Lower lobe of right lung (tissue), 2 donors: ENCODE data around the gene ITGA2. TPM values are rescaled to one million over a fixed set of nuclear protein-coding genes. Genes with fewer than 3 reads are reported as not detected.
A peak's percentile ranks its signal among the peaks of the same experiment; 100 is the strongest.

ENCODE experiments used
- ATAC-seq, 2 donors: fragments of 200-7000 bp; cut with Tn5 transposase; one replicate each; pipeline ENCODE4 v1.9.1; 2020 to 2022; ENCODE audit warnings: mild to moderate bottlenecking in 2 of 2, moderate library complexity in 2 of 2
- DNase-seq: peaks from one replicate; pipeline ENCODE4 v3.0.0-alpha.2; 2020
- H3K27ac ChIP-seq: fragments of 200-600 bp; one replicate; pipeline ENCODE4 v1.8.0; 2022
- H3K27me3 ChIP-seq: fragments of 200-600 bp; one replicate; pipeline ENCODE4 v1.8.0; 2022; ENCODE audit warnings: low read depth
- H3K36me3 ChIP-seq: fragments of 200-600 bp; one replicate; pipeline ENCODE4 v1.8.0; 2022; ENCODE audit warnings: mild to moderate bottlenecking
- H3K4me1 ChIP-seq: fragments of 200-600 bp; one replicate; pipeline ENCODE4 v1.8.0; 2022
- H3K4me3 ChIP-seq: fragments of 200-600 bp; one replicate; pipeline ENCODE4 v1.8.0; 2022; ENCODE audit warnings: mild to moderate bottlenecking
- H3K9me3 ChIP-seq: fragments of 200-600 bp; one replicate; pipeline ENCODE4 v1.8.0; 2022
- CTCF ChIP-seq: fragments of 200-600 bp; IDR thresholded peaks from one replicate; pipeline ENCODE4 v1.8.0; 2022; ENCODE audit warnings: antibody characterized with exemption, mild to moderate bottlenecking
- intact Hi-C: fragments of 100-400 bp; cut with DNase I; formaldehyde crosslinking; loops from one replicate; pipeline ENCODE4 v1.11.0; 2022
- total RNA-seq: library from RNA; stranded (reverse); fragmentation: NEBNext Ultra II Directional; extraction: Animal tissue kit (Norgen Biotek cat#: 25700); gene quantifications from one replicate; pipeline ENCODE4 v1.2.1, GENCODE V29; 2021
- donor health status: DM: no; HTN: yes; CAD: no; lungs with severe emphysema.

Gene ITGA2
- total RNA-seq, 1 donor from 2014 or later: 7.4 TPM

- no peak overlapping the region for H3K4me3 ChIP-seq
- H3K27ac ChIP-seq: no peak overlapping the region
- DNase-seq (no peak), ATAC-seq (peak; percentile 32 to 42)
- no peaks in the 10 kb centered on the region for H3K9me3 ChIP-seq
- intact Hi-C loops: no loop called here
- TF ChIP-seq CTCF: no peak
- H3K4me1 ChIP-seq: peaks cover 26% of the 10 kb centered on the region
- no peaks in the 10 kb centered on the region for H3K27me3 ChIP-seq
- no peaks in the 10 kb centered on the region for H3K36me3 ChIP-seq
Observed at GRCh38 chr5:53041071-53041692, 52.0 kb downstream of the ITGA2 start.

- peaks cover 26% of the 10 kb centered on the region for H3K4me1 ChIP-seq
- no peak for ATAC-seq
- DNase-seq: no peak
- TF ChIP-seq CTCF: no peak
- intact Hi-C loops: no loop called here
- no peaks in the 10 kb centered on the region for H3K36me3 ChIP-seq
- no peak overlapping the region for H3K27ac ChIP-seq
- no peaks in the 10 kb centered on the region for H3K9me3 ChIP-seq
- H3K4me3 ChIP-seq: no peak overlapping the region
- no peaks in the 10 kb centered on the region for H3K27me3 ChIP-seq
Observed at GRCh38 chr5:53041740-53042139, 52.6 kb downstream of the ITGA2 start.

GRCh38 chr5:53045263-53045662 lies 56.1 kb downstream of the ITGA2 start:
- DNase-seq: no peak
- Histone ChIP-seq H3K27ac (no peak overlapping the region), H3K4me3 (no peak overlapping the region), H3K9me3 (no peaks in the 10 kb centered on the region), H3K4me1 (peaks cover 8% of the 10 kb centered on the region), H3K36me3 (no peaks in the 10 kb centered on the region), H3K27me3 (no peaks in the 10 kb centered on the region)
- no peak for ATAC-seq
- TF ChIP-seq CTCF: no peak
- intact Hi-C loops: no loop called here

- Histone ChIP-seq H3K4me3 (no peak overlapping the region), H3K27me3 (no peaks in the 10 kb centered on the region), H3K36me3 (peaks cover 4% of the 10 kb centered on the region), H3K9me3 (no peaks in the 10 kb centered on the region), H3K27ac (no peak overlapping the region), H3K4me1 (peaks cover 8% of the 10 kb centered on the region)
- DNase-seq (no peak), ATAC-seq (no peak)
- intact Hi-C loops: no loop called here
- TF ChIP-seq CTCF: no peak
Observed at GRCh38 chr5:53048248-53048647, 59.1 kb downstream of the ITGA2 start.

GRCh38 chr5:53052499-53052898 lies 63.3 kb downstream of the ITGA2 start:
- intact Hi-C loops: no loop called here
- no peak for ATAC-seq
- H3K27me3 ChIP-seq: no peaks in the 10 kb centered on the region
- H3K36me3 ChIP-seq: peaks cover 10% of the 10 kb centered on the region
- H3K27ac ChIP-seq: no peak overlapping the region
- TF ChIP-seq CTCF: no peak
- no peak overlapping the region for H3K4me3 ChIP-seq
- no peaks in the 10 kb centered on the region for H3K4me1 ChIP-seq
- H3K9me3 ChIP-seq: no peaks in the 10 kb centered on the region
- DNase-seq: no peak
